NT2/D1 (cell line): ENCODE data around the gene TMOD1.
"Not testable (repeated sequence)": the region's sequence is repeated elsewhere in the genome, so short reads cannot be mapped to it uniquely, and the experiment has no call there.

Experiments
- SUZ12 ChIP-seq: IDR thresholded peaks from 2 replicates; pipeline ENCODE4 v1.6.1; 2011; ENCODE audit not compliant: insufficient read length, insufficient read depth; ENCODE audit errors: extremely low read depth
- YY1 ChIP-seq: IDR thresholded peaks from 2 replicates; pipeline ENCODE4 v1.6.1; 2011; ENCODE audit not compliant: insufficient read length, insufficient read depth
- ZNF274 ChIP-seq: IDR thresholded peaks from 2 replicates; pipeline ENCODE4 v1.6.1; 2011; ENCODE audit warnings: mild to moderate bottlenecking, low read depth, low read length

GRCh38 chr9:97497558-97498375 lies 3.7 kb upstream of the TMOD1 start:
- not testable (repeated sequence) for TF ChIP-seq SUZ12, YY1, ZNF274
